Fibroblast of lung (primary cell): ENCODE results near the gene RIF1.

Experiments used
- EZH2 ChIP-seq: IDR thresholded peaks from 2 replicates; pipeline ENCODE4 v1.5.1; 2012; ENCODE audit warnings: low read length, control low read depth, mild to moderate bottlenecking; ENCODE audit errors: missing control alignments
- TF ChIP-seq, protein P1 (sequence below), 2 donors: IDR thresholded peaks in 1 of 2; conservative IDR thresholded peaks in 1 of 2; 1 replicate in 1 of 2; 2 replicates in 1 of 2; pipeline ENCODE4 v1.5.1; 2011 to 2012; ENCODE audit warnings: low read length in 2 of 2, control low read depth in 1 of 2, inconsistent platforms in 1 of 2, low read depth in 1 of 2, mild to moderate bottlenecking in 1 of 2

GRCh38 chr2:151470556-151470955 is 60.9 kb downstream of the RIF1 start:
- TF ChIP-seq EZH2 = no peak
- TF ChIP-seq, protein P1, sequence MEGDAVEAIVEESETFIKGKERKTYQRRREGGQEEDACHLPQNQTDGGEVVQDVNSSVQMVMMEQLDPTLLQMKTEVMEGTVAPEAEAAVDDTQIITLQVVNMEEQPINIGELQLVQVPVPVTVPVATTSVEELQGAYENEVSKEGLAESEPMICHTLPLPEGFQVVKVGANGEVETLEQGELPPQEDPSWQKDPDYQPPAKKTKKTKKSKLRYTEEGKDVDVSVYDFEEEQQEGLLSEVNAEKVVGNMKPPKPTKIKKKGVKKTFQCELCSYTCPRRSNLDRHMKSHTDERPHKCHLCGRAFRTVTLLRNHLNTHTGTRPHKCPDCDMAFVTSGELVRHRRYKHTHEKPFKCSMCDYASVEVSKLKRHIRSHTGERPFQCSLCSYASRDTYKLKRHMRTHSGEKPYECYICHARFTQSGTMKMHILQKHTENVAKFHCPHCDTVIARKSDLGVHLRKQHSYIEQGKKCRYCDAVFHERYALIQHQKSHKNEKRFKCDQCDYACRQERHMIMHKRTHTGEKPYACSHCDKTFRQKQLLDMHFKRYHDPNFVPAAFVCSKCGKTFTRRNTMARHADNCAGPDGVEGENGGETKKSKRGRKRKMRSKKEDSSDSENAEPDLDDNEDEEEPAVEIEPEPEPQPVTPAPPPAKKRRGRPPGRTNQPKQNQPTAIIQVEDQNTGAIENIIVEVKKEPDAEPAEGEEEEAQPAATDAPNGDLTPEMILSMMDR (conservative IDR thresholded peaks at IDR 0.05 in 1 of 2, IDR thresholded peaks at IDR 0.05 in 1 of 2; ENCODE audit: low read depth in 1 of 2, low read length in 2 of 2) = no peak
